K562 (cell line): ENCODE data around the gene SLC34A3. TPM values are rescaled to one million over a fixed set of nuclear protein-coding genes. Genes with fewer than 3 reads are reported as not detected.

Experiments used
- ATAC-seq: fragments of 200-7000 bp; cut with Tn5 transposase; 3 replicates; pipeline ENCODE4 v1.9.1; 2020; ENCODE audit warnings: moderate library complexity
- BruUV-seq: library from RNA; stranded (reverse); fragments of 400-500 nt; replicated peaks from 2 replicates; lab custom pipeline; 2021; lab: Mats Ljungman, UMichigan
- CTCF ChIA-PET: fragments of 300-600 bp; formaldehyde crosslinking; extraction: SDS; loops from one replicate; lab custom pipeline; 2021; ENCODE audit warnings: low intra/inter-chr PET ratio; lab: Yijun Ruan, JAX
- POLR2A ChIA-PET: fragments of 300-600, 350-650 bp; sonication (Branson Sonifier 250); formaldehyde crosslinking; extraction: SDS; loops from one replicate; lab custom pipeline; 2021; ENCODE audit warnings: antibody characterized with exemption, inconsistent platforms; lab: Yijun Ruan, JAX
- DNase-seq, 4 experiments: peaks; one replicate each; pipeline versions ENCODE4 v3.0.0 to v3.0.0-alpha.2; 2011 to 2018; ENCODE audit warnings: low spot score in 3 of 4, mixed read lengths in 3 of 4; ENCODE audit errors: extremely low read depth in 1 of 4
- FAIRE-seq: peaks from 2 replicates; lab custom pipeline; 2011; peaks lifted over from hg19 to GRCh38; lab: Jason Lieb, UNC
- H2AFZ ChIP-seq: 2 replicates; pipeline ENCODE4 v1.6.0; 2011; ENCODE audit warnings: low read depth, low read length, control low read depth, inconsistent platforms
- H3K27ac ChIP-seq: fragments of 200-600 bp; 3 replicates; pipeline ENCODE4 v1.8.0; 2011; ENCODE audit warnings: low read depth, mild to moderate bottlenecking, control low read depth, inconsistent platforms, low read length, moderate library complexity, mixed read lengths; ENCODE audit errors: extremely low read depth
- H3K27me3 ChIP-seq, 2 experiments: fragments of 300-600 bp in 1 of 2; 2 replicates in 1 of 2; 3 replicates in 1 of 2; pipeline versions ENCODE4 v1.6.0 to v1.8.0; 2011; ENCODE audit warnings: inconsistent platforms in 2 of 2, low read length in 2 of 2, mild to moderate bottlenecking in 1 of 2, mixed read lengths in 1 of 2, moderate library complexity in 1 of 2; ENCODE audit not compliant: control insufficient read depth in 2 of 2, insufficient read depth in 2 of 2
- H3K36me3 ChIP-seq: fragments of 300-600 bp; 3 replicates; pipeline ENCODE4 v1.8.0; 2011; ENCODE audit warnings: mild to moderate bottlenecking, low read length, inconsistent platforms; ENCODE audit not compliant: control insufficient read depth, insufficient read depth
- H3K4me1 ChIP-seq, 2 experiments: fragments of 200-600 bp in 1 of 2; replicated peaks in 1 of 2; 2 replicates in 1 of 2; 3 replicates in 1 of 2; pipeline versions ENCODE4 v1.5.1 to v1.8.0; 2011; ENCODE audit warnings: inconsistent platforms in 2 of 2, low read length in 2 of 2, mild to moderate bottlenecking in 1 of 2, mixed read lengths in 1 of 2, moderate library complexity in 1 of 2; ENCODE audit not compliant: control insufficient read depth in 2 of 2, insufficient read depth in 2 of 2
- H3K4me2 ChIP-seq: 2 replicates; pipeline ENCODE4 v1.6.1; 2011; ENCODE audit warnings: low read length, control low read depth, inconsistent platforms, mixed read lengths; ENCODE audit not compliant: insufficient read depth
- H3K4me3 ChIP-seq: fragments of 200-600 bp; sonication (generic), shearing (Covaris generic); 2 replicates; pipeline ENCODE4 v1.5.1; 2016; ENCODE audit warnings: control low read depth, inconsistent platforms
- H3K79me2 ChIP-seq: fragments of 200-600 bp; 3 replicates; pipeline ENCODE4 v1.8.0; 2011; ENCODE audit warnings: low read length, inconsistent platforms; ENCODE audit not compliant: control insufficient read depth, insufficient read depth
- H3K9ac ChIP-seq, 2 experiments: 2 replicates each; pipeline versions ENCODE4 v1.6.0 to v1.6.1; 2011; ENCODE audit warnings: low read depth in 2 of 2, low read length in 2 of 2, control low read depth in 1 of 2, inconsistent platforms in 1 of 2, mild to moderate bottlenecking in 1 of 2, mixed read lengths in 1 of 2; ENCODE audit not compliant: insufficient read depth in 1 of 2
- H3K9me1 ChIP-seq: one replicate; pipeline ENCODE4 v1.6.0; 2011; ENCODE audit warnings: inconsistent platforms, mild to moderate bottlenecking, low read length, moderate library complexity; ENCODE audit not compliant: control insufficient read depth, insufficient read depth
- H3K9me3 ChIP-seq: replicated peaks from 2 replicates; pipeline ENCODE4 v1.5.1; 2011; ENCODE audit warnings: low read depth, low read length, inconsistent platforms; ENCODE audit not compliant: control insufficient read depth, insufficient read depth
- H4K20me1 ChIP-seq: replicated peaks from 2 replicates; pipeline ENCODE4 v1.6.1; 2011; ENCODE audit warnings: low read length, inconsistent platforms, mixed read lengths; ENCODE audit not compliant: control insufficient read depth, insufficient read depth
- CTCF ChIP-seq, 3 experiments: IDR thresholded peaks in 2 of 3; conservative IDR thresholded peaks in 1 of 3; 2 replicates each; pipeline ENCODE4 v1.5.1; 2011 to 2012; ENCODE audit warnings: low read length in 3 of 3, mild to moderate bottlenecking in 3 of 3, control low read depth in 2 of 3, improper control_type of control experiment in 1 of 3, inconsistent platforms in 1 of 3, low read depth in 1 of 3, mixed read lengths in 1 of 3, moderate library complexity in 1 of 3; ENCODE audit not compliant: insufficient read depth in 2 of 3
- MAX ChIP-seq: sonication (generic); formaldehyde crosslinking; IDR thresholded peaks from 2 replicates; pipeline ENCODE4 v1.9.0; 2022; ENCODE audit warnings: mild to moderate bottlenecking, missing genetic modification reagents
- MBD2 ChIP-seq: sonication (generic); IDR thresholded peaks from 2 replicates; pipeline ENCODE4 v1.6.1; 2016; ENCODE audit warnings: low read depth, borderline replicate concordance
- MCM3 ChIP-seq: fragments of 450-650 bp; IDR thresholded peaks from 2 replicates; pipeline ENCODE4 v1.6.1; 2016
- MTF1 ChIP-seq: fragments of 250-450 bp; sonication (Bioruptor Pico); IDR thresholded peaks from 2 replicates; pipeline ENCODE4 v1.9.0; 2021; ENCODE audit warnings: moderate library complexity, mild to moderate bottlenecking, inconsistent platforms, borderline replicate concordance
- OTX1 ChIP-seq: fragments of 450-650 bp; formaldehyde crosslinking; IDR thresholded peaks from 2 replicates; pipeline ENCODE4 v1.4.0; 2022; ENCODE audit warnings: mild to moderate bottlenecking
- POLR2G ChIP-seq: fragments of 200-400 bp; formaldehyde crosslinking; IDR thresholded peaks from 2 replicates; pipeline ENCODE4 v1.6.1; 2017; ENCODE audit warnings: low read depth, mild to moderate bottlenecking, antibody characterized with exemption, low read length, moderate library complexity
- PTTG1 ChIP-seq: fragments of 450-650 bp; IDR thresholded peaks from 2 replicates; pipeline ENCODE4 v1.6.1; 2016; ENCODE audit warnings: low read depth, mild to moderate bottlenecking, missing genetic modification characterization, missing compliant biosample characterization
- RBM22 ChIP-seq: fragments of 200-400 bp; formaldehyde crosslinking; IDR thresholded peaks from 2 replicates; pipeline ENCODE4 v1.6.1; 2018; ENCODE audit warnings: low read length, low read depth; ENCODE audit not compliant: poor library complexity, severe bottlenecking
- RBM39 ChIP-seq: fragments of 200-400 bp; formaldehyde crosslinking; optimal IDR thresholded peaks from 2 replicates; pipeline ENCODE3; 2018; ENCODE audit warnings: low read depth, low read length
- SMARCB1 ChIP-seq: IDR thresholded peaks from 2 replicates; pipeline ENCODE4 v1.6.1; 2011; ENCODE audit warnings: improper control_type of control experiment, low read depth; ENCODE audit not compliant: insufficient read length
- TAF7 ChIP-seq: fragments of 450-650 bp; IDR thresholded peaks from 2 replicates; pipeline ENCODE4 v1.6.1; 2016; ENCODE audit warnings: missing genetic modification characterization, missing compliant biosample characterization
- TEAD2 ChIP-seq: fragments of 450-650 bp; IDR thresholded peaks from 2 replicates; pipeline ENCODE4 v1.6.1; 2016; ENCODE audit warnings: missing genetic modification characterization, control low read depth, missing compliant biosample characterization
- THRAP3 ChIP-seq: fragments of 450-650 bp; IDR thresholded peaks from 2 replicates; pipeline ENCODE4 v1.6.1; 2016; ENCODE audit warnings: mild to moderate bottlenecking, inconsistent platforms, borderline replicate concordance
- ZBTB7A ChIP-seq: IDR thresholded peaks from 2 replicates; pipeline ENCODE4 v1.6.1; 2011; ENCODE audit warnings: low read depth, mild to moderate bottlenecking, low read length, moderate library complexity, borderline replicate concordance; ENCODE audit not compliant: control insufficient read depth
- ZKSCAN8 ChIP-seq: fragments of 200-800 bp; sonication (Bioruptor generic); IDR thresholded peaks from 2 replicates; pipeline ENCODE4 v1.6.1; 2016; ENCODE audit warnings: missing genetic modification characterization, missing compliant biosample characterization
- ZNF134 ChIP-seq: fragments of 250-450 bp; sonication (Bioruptor Pico); conservative IDR thresholded peaks from 2 replicates; pipeline ENCODE4 v1.4.0; 2020
- ZNF561 ChIP-seq: fragments of 450-650 bp; formaldehyde crosslinking; conservative IDR thresholded peaks from 2 replicates; pipeline ENCODE4 v1.4.0; 2020; ENCODE audit warnings: mild to moderate bottlenecking, moderate library complexity
- WGBS: fragments of 100-300 bp; shearing (Covaris generic); methylation state at CpG from one replicate; pipeline ENCODE4 v1.1.6; 2016; ENCODE audit warnings: low coverage, mixed read lengths; ENCODE audit not compliant: insufficient coverage; ENCODE audit errors: missing lambda C conversion rate; 5-methylcytosine and 5-hydroxymethylcytosine counted together
- in situ Hi-C: fragments of 300-500 bp; cut with MboI; formaldehyde crosslinking; loops from 4 replicates; pipeline ENCODE4 v1.15.0; 2018; ENCODE audit warnings: inconsistent platforms, mixed read lengths
- intact Hi-C: fragments of 100-400 bp; cut with micrococcal nuclease; formaldehyde crosslinking; loops from 2 replicates; pipeline ENCODE4 v1.14.2; 2022
- polyA plus RNA-seq, 8 experiments: library from polyadenylated mRNA; depleted of rRNA in 4 of 8; stranded (reverse) in 5 of 8; unstranded in 3 of 8; fragments of >200 nt; fragmentation: Nextera tagmentation in 2 of 8; fragmentation: Illumina TruSeq in 1 of 8; extraction: Ambion mirVana in 2 of 8; extraction: Trizol in 1 of 8; gene quantifications; 2 replicates each; pipeline versions ENCODE4 v1.2.1 to v1.2.3, GENCODE V29; 2011 to 2014; ENCODE audit warnings: inconsistent platforms in 1 of 8, missing spikeins in 1 of 8
- total RNA-seq, 7 experiments: library from RNA; depleted of rRNA in 6 of 7; stranded (reverse); fragments of >200 nt in 6 of 7; fragmentation: Illumina TruSeq in 2 of 7; extraction: Trizol in 2 of 7; gene quantifications; 2 replicates each; pipeline versions ENCODE4 v1.2.1 to v1.2.3, GENCODE V29; 2011 to 2021; ENCODE audit warnings: low replicate concordance in 1 of 7
- TF ChIP-seq, protein P1 (sequence below): sonication (generic); formaldehyde crosslinking; IDR thresholded peaks from 2 replicates; pipeline ENCODE4 v1.8.1; 2023; ENCODE audit warnings: mild to moderate bottlenecking, missing genetic modification reagents

SLC34A3 gene
- total and polyA plus RNA-seq, 9 of the 15 experiments (the other 6 are each of a cell fraction or from before 2014, with no cell fraction given): not detected

DNA sequence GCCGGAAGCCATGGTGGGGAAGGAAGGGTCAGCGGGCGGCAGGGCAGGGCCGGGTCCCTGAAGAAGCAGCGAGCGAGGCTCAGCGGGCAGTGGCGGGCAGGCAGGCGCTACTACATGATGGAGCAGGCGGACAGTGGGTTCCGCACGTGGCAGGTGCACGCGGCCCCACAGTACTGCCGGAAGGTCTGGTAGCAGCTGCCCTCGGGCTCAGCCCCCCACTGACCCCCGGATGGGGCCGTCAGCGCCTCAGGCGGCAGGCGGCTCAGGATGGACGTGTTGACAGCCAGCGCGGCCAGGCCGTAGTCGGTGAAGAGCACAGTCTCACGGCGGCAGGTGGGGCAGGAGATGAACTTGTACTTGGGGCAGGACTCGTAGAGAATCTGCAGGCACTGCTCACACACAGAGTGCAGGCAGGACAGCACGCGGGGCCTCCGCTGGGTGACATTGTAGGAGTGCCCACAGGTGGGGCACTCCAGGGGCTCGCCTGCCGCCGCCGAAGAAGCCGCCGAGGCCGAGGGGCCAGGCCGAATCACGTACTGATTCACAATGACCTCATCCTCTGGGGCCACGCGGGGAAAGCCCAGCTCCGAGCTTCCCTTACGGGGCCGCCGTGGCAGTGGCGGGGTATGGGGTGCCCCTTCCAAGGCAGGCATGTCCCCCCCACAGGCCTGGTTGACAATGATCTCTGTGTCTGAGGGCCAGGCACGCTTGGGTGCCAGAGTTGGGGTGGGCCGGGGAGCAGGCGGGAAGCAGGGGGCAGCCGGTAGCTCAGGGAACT lies 10.2 kb upstream of the SLC34A3 start:
- Histone ChIP-seq H3K27ac (no peak overlapping the region), H3K4me1 (peaks cover 34 to 93% of the 10 kb centered on the region in 2 experiments), H3K4me3 (no peak overlapping the region), H2AFZ (no peak overlapping the region), H3K4me2 (no peak overlapping the region), H3K79me2 (peaks cover 18% of the 10 kb centered on the region; the same call in 2 of the 3 replicates), H4K20me1 (no peaks in the 10 kb centered on the region), H3K9ac (peak overlapping the region in 1 of 2 experiments; percentile 77; a peak in 1 of 4 replicates), H3K27me3 (no peaks in the 10 kb centered on the region), H3K36me3 (peaks cover 16% of the 10 kb centered on the region; the same call in 1 of the 3 replicates), H3K9me1 (no peaks in the 10 kb centered on the region), H3K9me3 (no peaks in the 10 kb centered on the region)
- ChIA-PET CTCF (no interaction called here), POLR2A (interaction anchor here (0.9 to 2.1 kb wide), 5 partner anchors 12 to 32 kb away, joined by 3 to 6 read pairs (median 4); partner anchors contain the start of genes ANAPC2, SSNA1 and TUBB4B)
- FAIRE-seq (no peak), DNase-seq (no peak), ATAC-seq (no peak)
- BruUV-seq: no TSS peak
- in situ Hi-C loops: no loop called here
- intact Hi-C loops: no loop called here
- WGBS: 89% methylated on average over 43 of the region's 52 CpGs
- TF ChIP-seq CTCF (IDR thresholded peaks at IDR 0.05 in 2 of 3, conservative IDR thresholded peaks at IDR 0.05 in 1 of 3; ENCODE audit: insufficient read depth in 2 of 3, low read depth in 1 of 3, low read length in 3 of 3) (no peak), MBD2 (no peak), PTTG1 (tag) (no peak), OTX1 (CRISPR knock-in tag) (no peak), MCM3 (no peak), MAX (peak; percentile 50; the same call in 1 of the 2 replicates), TEAD2 (tag) (no peak), SMARCB1 (no peak), THRAP3 (no peak), POLR2G (peak; percentile 71), RBM22 (peak; percentile 56), ZNF134 (CRISPR knock-in tag) (no peak), TAF7 (tag) (no peak), ZKSCAN8 (CRISPR knock-in tag) (no peak), RBM39 (no peak), ZNF561 (CRISPR knock-in tag) (no peak), MTF1 (CRISPR knock-in tag) (no peak), ZBTB7A (0 out of 2 replicates have a peak, but pooled peaks have one; percentile 14)
- TF ChIP-seq, protein P1, sequence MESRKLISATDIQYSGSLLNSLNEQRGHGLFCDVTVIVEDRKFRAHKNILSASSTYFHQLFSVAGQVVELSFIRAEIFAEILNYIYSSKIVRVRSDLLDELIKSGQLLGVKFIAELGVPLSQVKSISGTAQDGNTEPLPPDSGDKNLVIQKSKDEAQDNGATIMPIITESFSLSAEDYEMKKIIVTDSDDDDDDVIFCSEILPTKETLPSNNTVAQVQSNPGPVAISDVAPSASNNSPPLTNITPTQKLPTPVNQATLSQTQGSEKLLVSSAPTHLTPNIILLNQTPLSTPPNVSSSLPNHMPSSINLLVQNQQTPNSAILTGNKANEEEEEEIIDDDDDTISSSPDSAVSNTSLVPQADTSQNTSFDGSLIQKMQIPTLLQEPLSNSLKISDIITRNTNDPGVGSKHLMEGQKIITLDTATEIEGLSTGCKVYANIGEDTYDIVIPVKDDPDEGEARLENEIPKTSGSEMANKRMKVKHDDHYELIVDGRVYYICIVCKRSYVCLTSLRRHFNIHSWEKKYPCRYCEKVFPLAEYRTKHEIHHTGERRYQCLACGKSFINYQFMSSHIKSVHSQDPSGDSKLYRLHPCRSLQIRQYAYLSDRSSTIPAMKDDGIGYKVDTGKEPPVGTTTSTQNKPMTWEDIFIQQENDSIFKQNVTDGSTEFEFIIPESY (CRISPR knock-in tag): peak; percentile 98
